CD4-positive, CD25-positive, alpha-beta regulatory T cell (primary cell): Measurements from ENCODE around the gene APPBP2. TPM values are rescaled to one million over a fixed set of nuclear protein-coding genes. Genes with fewer than 3 reads are reported as not detected.

ENCODE experiments used
- ATAC-seq, 2 donors: fragments of 150-1000 bp; cut with Tn5 transposase; one replicate each; pipeline ENCODE4 v1.10.0; 2021; ENCODE audit warnings: low read depth in 2 of 2, moderate number of reproducible peaks in 2 of 2, moderate library complexity in 1 of 2
- DNase-seq, 3 donors: peaks; one replicate each; pipeline versions ENCODE4 v3.0.0 to v3.0.0-alpha.2; 2012 to 2022; ENCODE audit warnings: mixed read lengths in 1 of 3
- H3K27ac ChIP-seq: one replicate; pipeline ENCODE4 v1.7.0; 2013; ENCODE audit warnings: mild to moderate bottlenecking, low read length; ENCODE audit not compliant: insufficient read depth, poor library complexity, severe bottlenecking
- H3K27me3 ChIP-seq: one replicate; pipeline ENCODE4 v1.7.0; 2013; ENCODE audit warnings: low read length; ENCODE audit not compliant: control insufficient read depth, insufficient read depth
- H3K36me3 ChIP-seq: one replicate; pipeline ENCODE4 v1.7.0; 2013; ENCODE audit warnings: mild to moderate bottlenecking, low read length, moderate library complexity; ENCODE audit not compliant: control insufficient read depth, insufficient read depth
- H3K4me1 ChIP-seq: 2 replicates; pipeline ENCODE4 v1.7.0; 2013; ENCODE audit warnings: mild to moderate bottlenecking, low read length; ENCODE audit not compliant: insufficient read depth, control insufficient read depth, poor library complexity, severe bottlenecking
- H3K4me3 ChIP-seq: one replicate; pipeline ENCODE4 v1.7.0; 2013; ENCODE audit warnings: low read depth, mild to moderate bottlenecking, low read length, moderate library complexity
- H3K9me3 ChIP-seq, 2 experiments: 1 replicate in 1 of 2; 2 replicates in 1 of 2; pipeline ENCODE4 v1.7.0; 2013; ENCODE audit warnings: low read length in 2 of 2, mild to moderate bottlenecking in 1 of 2, moderate library complexity in 1 of 2; ENCODE audit not compliant: control insufficient read depth in 2 of 2
- H3K27ac Mint-ChIP-seq, 3 donors: one replicate each; pipeline ENCODE4 v1.8.0; 2020 to 2022; ENCODE audit warnings: mild to moderate bottlenecking in 3 of 3, mixed read lengths in 3 of 3, moderate library complexity in 2 of 3
- H3K27me3 Mint-ChIP-seq: one replicate; pipeline ENCODE4 v1.8.0; 2022; ENCODE audit warnings: mild to moderate bottlenecking, mixed read lengths
- H3K36me3 Mint-ChIP-seq: one replicate; pipeline ENCODE4 v1.8.0; 2020; ENCODE audit warnings: mixed read lengths
- H3K4me1 Mint-ChIP-seq, 4 donors: one replicate each; pipeline ENCODE4 v1.8.0; 2020 to 2022; ENCODE audit warnings: mixed read lengths in 4 of 4, mild to moderate bottlenecking in 1 of 4
- H3K4me3 Mint-ChIP-seq, 4 donors: one replicate each; pipeline ENCODE4 v1.8.0; 2020 to 2022; ENCODE audit warnings: mild to moderate bottlenecking in 4 of 4, mixed read lengths in 4 of 4, moderate library complexity in 3 of 4
- H3K9me3 Mint-ChIP-seq, 7 donors: one replicate each; pipeline ENCODE4 v1.8.0; 2020 to 2022; ENCODE audit warnings: mixed read lengths in 7 of 7, mild to moderate bottlenecking in 3 of 7, moderate library complexity in 2 of 7
- polyA plus RNA-seq, 4 donors: library from polyadenylated mRNA; unstranded; fragments of 300-500 nt; fragmentation: Illumina TruSeq; gene quantifications; one replicate each; pipeline ENCODE4 v1.2.3, GENCODE V29; 2021
- total RNA-seq: library from RNA; stranded (reverse); gene quantifications from one replicate; pipeline ENCODE4 v1.2.3, GENCODE V29; 2022

APPBP2 gene, protein sequence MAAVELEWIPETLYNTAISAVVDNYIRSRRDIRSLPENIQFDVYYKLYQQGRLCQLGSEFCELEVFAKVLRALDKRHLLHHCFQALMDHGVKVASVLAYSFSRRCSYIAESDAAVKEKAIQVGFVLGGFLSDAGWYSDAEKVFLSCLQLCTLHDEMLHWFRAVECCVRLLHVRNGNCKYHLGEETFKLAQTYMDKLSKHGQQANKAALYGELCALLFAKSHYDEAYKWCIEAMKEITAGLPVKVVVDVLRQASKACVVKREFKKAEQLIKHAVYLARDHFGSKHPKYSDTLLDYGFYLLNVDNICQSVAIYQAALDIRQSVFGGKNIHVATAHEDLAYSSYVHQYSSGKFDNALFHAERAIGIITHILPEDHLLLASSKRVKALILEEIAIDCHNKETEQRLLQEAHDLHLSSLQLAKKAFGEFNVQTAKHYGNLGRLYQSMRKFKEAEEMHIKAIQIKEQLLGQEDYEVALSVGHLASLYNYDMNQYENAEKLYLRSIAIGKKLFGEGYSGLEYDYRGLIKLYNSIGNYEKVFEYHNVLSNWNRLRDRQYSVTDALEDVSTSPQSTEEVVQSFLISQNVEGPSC
- 39.1 TPM for total RNA-seq
- 10 to 100 TPM; 26.2 to 38.6 (median 30.5) TPM for polyA plus RNA-seq

DNA sequence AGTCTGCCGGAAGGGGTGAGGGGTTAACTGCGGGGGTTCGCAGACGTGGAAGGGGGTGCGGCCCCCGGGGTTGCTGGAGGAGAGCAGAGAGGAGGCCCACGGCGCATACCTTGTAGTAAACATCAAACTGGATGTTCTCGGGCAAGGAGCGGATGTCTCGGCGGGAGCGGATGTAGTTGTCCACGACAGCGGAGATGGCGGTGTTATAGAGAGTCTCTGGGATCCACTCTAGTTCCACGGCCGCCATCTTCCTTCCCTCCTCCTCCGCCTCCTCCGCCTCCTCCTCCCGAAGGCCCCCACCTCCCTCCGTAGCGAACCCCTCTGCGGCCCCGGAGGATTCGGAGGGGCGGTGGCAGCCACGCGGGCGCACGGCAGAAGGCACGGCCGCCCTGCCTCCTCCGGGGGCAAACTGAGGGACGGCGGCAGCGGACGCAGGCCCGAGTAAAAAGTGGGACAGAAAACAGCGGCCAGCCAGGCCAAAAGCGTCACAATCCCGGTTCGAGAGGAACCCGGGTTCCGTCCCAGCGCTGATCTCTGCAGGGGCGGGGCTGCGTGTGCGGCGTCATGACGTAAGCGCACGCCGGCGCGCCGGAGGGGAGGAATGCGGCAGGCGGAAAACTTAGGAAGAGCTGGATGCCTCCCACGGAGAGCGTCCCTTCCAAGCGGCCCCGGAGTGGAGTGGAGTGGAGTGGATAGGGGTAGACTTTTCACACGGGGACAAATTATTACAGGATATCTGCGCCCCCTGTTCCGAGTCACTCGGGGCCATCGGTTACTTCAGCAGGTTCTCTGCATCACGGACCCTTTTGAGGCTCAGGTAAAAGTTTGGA is at the start of gene APPBP2:
APPBP2 (minus strand) TSS at position 558 of the 830 bp plus-strand sequence; CDS start at position 247, 311 bp downstream.
- Mint-ChIP-seq H3K4me1 (peaks cover 14 to 57% (median 45%) of the 10 kb centered on the region in 4 donors), H3K27ac (peak within 1 kb of the TSS; percentile 99), H3K9me3 (no peaks in the 10 kb centered on the region), H3K27me3 (no peaks in the 10 kb centered on the region), H3K36me3 (peaks cover 2% of the 10 kb centered on the region), H3K4me3 (peak within 1 kb of the TSS; percentile 98 to 100 (median 99))
- DNase-seq (peak; percentile 69 to 83 (median 74)), ATAC-seq (peak; percentile 83 to 84)
- Histone ChIP-seq H3K4me3 (peak within 1 kb of the TSS; percentile 98), H3K4me1 (peaks cover 38% of the 10 kb centered on the region), H3K27ac (peak within 1 kb of the TSS; percentile 96), H3K27me3 (no peaks in the 10 kb centered on the region), H3K9me3 (no peaks in the 10 kb centered on the region), H3K36me3 (peaks cover 6% of the 10 kb centered on the region)

DNA sequence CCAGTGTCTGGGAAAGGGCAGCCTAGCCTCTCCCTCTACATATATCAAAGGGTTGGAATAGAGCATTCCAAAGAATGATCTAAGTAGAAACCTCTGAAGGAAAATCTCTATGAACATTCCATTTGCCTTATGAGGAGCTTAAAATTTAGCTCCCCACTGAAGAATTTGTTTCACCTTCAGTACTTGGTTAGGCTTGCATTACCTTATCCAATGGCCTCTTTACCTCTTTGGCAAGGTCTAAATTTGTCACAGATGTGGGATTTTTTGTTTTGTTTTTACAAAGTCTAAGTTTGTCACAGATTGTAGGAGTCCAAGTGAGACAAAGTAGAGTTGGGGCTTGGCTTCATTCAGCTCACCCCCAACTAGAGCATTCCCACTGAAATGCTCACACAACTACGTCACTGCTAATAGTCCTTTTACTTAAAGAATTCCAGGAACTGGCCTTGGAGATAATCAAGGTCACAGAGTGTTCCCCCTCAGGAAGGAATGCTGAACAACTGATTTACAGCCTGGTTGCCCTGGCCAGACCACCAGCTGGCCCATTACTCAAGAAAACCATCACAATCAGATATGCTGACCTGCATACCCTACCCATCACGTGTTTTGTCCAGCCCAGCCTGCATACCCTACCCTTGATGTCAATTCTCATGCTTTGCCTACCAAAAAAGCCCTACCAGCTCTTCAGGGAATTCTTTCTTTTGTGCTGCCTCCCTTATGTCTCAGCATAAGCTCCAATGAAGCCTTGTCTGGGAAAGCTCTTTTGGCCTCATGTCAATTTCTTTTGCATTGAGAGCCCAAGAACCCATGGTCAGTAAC is 47.4 kb upstream of the APPBP2 start:
- Mint-ChIP-seq H3K9me3 (no peaks in the 10 kb centered on the region), H3K27me3 (peaks cover 20% of the 10 kb centered on the region), H3K36me3 (no peaks in the 10 kb centered on the region), H3K4me1 (peaks cover 0 to 7% (median 3%) of the 10 kb centered on the region in 4 donors), H3K4me3 (peak overlapping the region in 1 of 4 donors; percentile 16), H3K27ac (no peak overlapping the region)
- no peaks in the 10 kb centered on the region for H3K36me3 ChIP-seq
- no peak overlapping the region for H3K27ac ChIP-seq
- no peak overlapping the region for H3K4me3 ChIP-seq
- ATAC-seq: no peak
- DNase-seq: no peak
- H3K27me3 ChIP-seq: peaks cover 6% of the 10 kb centered on the region
- no peaks in the 10 kb centered on the region for H3K9me3 ChIP-seq
- no peaks in the 10 kb centered on the region for H3K4me1 ChIP-seq

DNA sequence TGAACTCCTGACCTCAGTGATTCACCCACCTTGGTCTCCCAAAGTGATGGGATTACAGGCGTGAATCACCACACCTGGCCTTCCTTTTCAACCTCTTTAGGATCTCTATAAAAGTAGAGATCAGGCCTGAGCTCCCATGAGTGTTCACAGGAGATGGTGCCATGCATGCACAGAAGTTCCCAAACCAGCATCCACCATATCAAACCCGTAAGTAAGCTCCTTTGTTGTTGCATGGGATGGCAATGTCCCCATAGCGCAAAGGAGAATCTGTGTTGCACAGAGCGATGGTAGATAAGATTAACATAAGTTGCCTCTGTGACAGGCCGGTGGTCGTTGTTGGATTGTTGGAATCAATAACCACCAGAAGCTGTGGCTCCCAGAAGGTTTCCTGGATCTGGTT is 39.2 kb upstream of the APPBP2 start:
- H3K4me1 Mint-ChIP-seq: peaks cover 0 to 4% (median 3%) of the 10 kb centered on the region in 4 donors
- peaks cover 12% of the 10 kb centered on the region for H3K27me3 Mint-ChIP-seq
- H3K27ac Mint-ChIP-seq: no peak overlapping the region
- no peak overlapping the region for H3K4me3 ChIP-seq
- no peaks in the 10 kb centered on the region for H3K36me3 ChIP-seq
- no peaks in the 10 kb centered on the region for H3K36me3 Mint-ChIP-seq
- ATAC-seq: no peak
- H3K9me3 Mint-ChIP-seq: peaks cover 0 to 3% (median 0%) of the 10 kb centered on the region in 7 donors
- H3K4me3 Mint-ChIP-seq: no peak overlapping the region
- H3K9me3 ChIP-seq: no peaks in the 10 kb centered on the region
- H3K4me1 ChIP-seq: no peaks in the 10 kb centered on the region
- no peaks in the 10 kb centered on the region for H3K27me3 ChIP-seq
- no peak for DNase-seq
- H3K27ac ChIP-seq: no peak overlapping the region

DNA sequence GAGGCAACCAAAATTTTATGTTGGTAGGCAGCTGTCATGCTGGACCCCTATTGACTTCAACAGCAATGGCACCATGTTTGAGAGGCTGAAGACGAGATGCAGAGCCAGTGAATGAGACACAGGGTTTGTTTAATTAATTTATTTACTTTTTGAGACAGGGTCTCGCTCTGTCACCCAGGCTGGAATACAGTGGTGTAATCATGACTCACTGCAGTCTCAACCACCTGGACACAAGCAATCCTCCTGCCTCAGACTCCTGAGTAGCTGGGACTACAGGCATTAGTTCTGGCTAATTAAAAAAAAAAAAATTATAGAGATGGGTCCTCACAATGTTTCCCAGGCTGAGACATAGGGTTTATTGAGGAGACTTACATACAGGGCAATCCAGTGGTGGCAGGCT is 37.7 kb upstream of the APPBP2 start:
- DNase-seq: no peak
- no peak overlapping the region for H3K4me3 ChIP-seq
- H3K9me3 ChIP-seq: no peaks in the 10 kb centered on the region
- no peak overlapping the region for H3K27ac Mint-ChIP-seq
- H3K27me3 Mint-ChIP-seq: peaks cover 11% of the 10 kb centered on the region
- H3K36me3 ChIP-seq: no peaks in the 10 kb centered on the region
- ATAC-seq: no peak
- H3K4me1 Mint-ChIP-seq: no peaks in the 10 kb centered on the region
- no peaks in the 10 kb centered on the region for H3K27me3 ChIP-seq
- H3K27ac ChIP-seq: no peak overlapping the region
- no peaks in the 10 kb centered on the region for H3K36me3 Mint-ChIP-seq
- H3K4me1 ChIP-seq: no peaks in the 10 kb centered on the region
- H3K9me3 Mint-ChIP-seq: peaks cover 0 to 7% (median under 1%) of the 10 kb centered on the region in 7 donors
- no peak overlapping the region for H3K4me3 Mint-ChIP-seq

DNA sequence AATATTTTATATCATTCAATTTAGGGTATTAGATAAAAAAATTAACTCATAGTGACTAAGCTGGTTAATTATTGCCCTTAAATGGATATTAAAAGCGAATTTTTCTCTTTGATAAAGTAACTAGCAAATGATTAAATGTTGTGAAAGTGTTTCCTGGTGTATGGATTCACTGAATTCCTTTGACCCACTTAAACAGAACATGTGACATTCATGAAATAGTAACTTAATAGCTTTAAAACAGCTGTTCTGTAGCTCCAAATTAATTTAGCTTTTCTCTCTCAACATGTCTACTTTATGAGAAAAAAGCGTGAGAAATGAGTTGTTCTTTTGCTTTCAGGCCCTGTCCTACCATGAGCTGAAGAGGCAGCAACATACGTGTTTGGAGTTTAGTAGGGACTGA is 36.4 kb upstream of the APPBP2 start:
- H3K27me3 Mint-ChIP-seq: peaks cover 13% of the 10 kb centered on the region
- no peaks in the 10 kb centered on the region for H3K4me1 ChIP-seq
- ATAC-seq (no peak), DNase-seq (no peak)
- H3K27me3 ChIP-seq: peaks cover 3% of the 10 kb centered on the region
- H3K9me3 Mint-ChIP-seq: peaks cover 0 to 16% (median 9%) of the 10 kb centered on the region in 7 donors
- H3K4me1 Mint-ChIP-seq: no peaks in the 10 kb centered on the region
- H3K27ac Mint-ChIP-seq: no peak overlapping the region
- H3K36me3 ChIP-seq: no peaks in the 10 kb centered on the region
- peaks cover 4 to 5% of the 10 kb centered on the region in 2 experiments for H3K9me3 ChIP-seq
- H3K4me3 Mint-ChIP-seq: no peak overlapping the region
- H3K4me3 ChIP-seq: no peak overlapping the region
- H3K27ac ChIP-seq: no peak overlapping the region
- H3K36me3 Mint-ChIP-seq: peaks cover 1% of the 10 kb centered on the region

DNA sequence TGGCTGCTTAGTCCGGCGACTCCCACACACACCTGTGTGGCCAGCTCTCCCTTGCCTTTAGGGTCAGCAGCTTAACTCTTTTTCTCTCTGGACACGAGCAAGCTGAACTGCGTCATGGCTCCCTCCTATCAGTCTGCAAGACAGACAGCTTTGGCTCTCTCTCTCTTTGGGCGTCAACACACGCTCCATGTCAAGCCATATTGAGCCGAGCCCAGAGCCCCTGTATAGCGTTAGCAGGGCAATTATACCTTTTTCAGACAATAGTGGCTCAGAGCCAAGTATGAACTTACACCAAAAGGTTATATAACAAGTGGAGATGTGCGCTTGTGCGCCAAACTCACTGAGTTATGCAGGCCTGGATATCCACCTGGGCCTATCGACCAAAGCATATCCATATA is 34.8 kb upstream of the APPBP2 start:
- Mint-ChIP-seq H3K9me3 (peaks cover 1 to 19% (median 9%) of the 10 kb centered on the region in 7 donors), H3K27ac (no peak overlapping the region), H3K27me3 (peaks cover 18% of the 10 kb centered on the region), H3K4me3 (no peak overlapping the region), H3K36me3 (peaks cover 4% of the 10 kb centered on the region), H3K4me1 (peaks cover 0 to 3% (median 0%) of the 10 kb centered on the region in 4 donors)
- H3K27ac ChIP-seq: no peak overlapping the region
- H3K4me1 ChIP-seq: no peaks in the 10 kb centered on the region
- no peak for DNase-seq
- H3K9me3 ChIP-seq: peaks cover 4 to 12% of the 10 kb centered on the region in 2 experiments
- no peak for ATAC-seq
- H3K27me3 ChIP-seq: peaks cover 4% of the 10 kb centered on the region
- no peak overlapping the region for H3K4me3 ChIP-seq
- no peaks in the 10 kb centered on the region for H3K36me3 ChIP-seq
